ENCODE results near the gene TEX22.
A peak's percentile ranks its signal among the peaks of the same experiment; 100 is the strongest.

Gene TEX22

GRCh38 chr14:105366386-105367074 is 31.8 kb upstream of the TEX22 start:
- no peak for DNase-seq (ENCODE audit: low spot score)

GRCh38 chr14:105367116-105368031 is 31.0 kb upstream of the TEX22 start:
- DNase-seq (ENCODE audit: low spot score): no peak

- no peak for DNase-seq (ENCODE audit: low spot score)
Observed at GRCh38 chr14:105368032-105368417, 30.3 kb upstream of the TEX22 start.

GRCh38 chr14:105368426-105368825 is 29.9 kb upstream of the TEX22 start:
- no peak for DNase-seq (ENCODE audit: low spot score)

GRCh38 chr14:105368910-105369652 is 29.3 kb upstream of the TEX22 start:
- no peak for DNase-seq (ENCODE audit: low spot score)

- DNase-seq (ENCODE audit: low spot score): no peak
Observed at GRCh38 chr14:105369653-105370040, 28.7 kb upstream of the TEX22 start.

- DNase-seq (ENCODE audit: low spot score): no peak
Observed at GRCh38 chr14:105374389-105374788, 23.9 kb upstream of the TEX22 start.

- DNase-seq (ENCODE audit: low spot score): peak; percentile 42
Observed at GRCh38 chr14:105375635-105376057, 22.7 kb upstream of the TEX22 start.

GRCh38 chr14:105376521-105377440 is 21.6 kb upstream of the TEX22 start:
- no peak for DNase-seq (ENCODE audit: low spot score)

GRCh38 chr14:105377555-105378182 is 20.7 kb upstream of the TEX22 start:
- DNase-seq (ENCODE audit: low spot score): no peak

GRCh38 chr14:105378199-105378598 is 20.1 kb upstream of the TEX22 start:
- DNase-seq (ENCODE audit: low spot score): no peak

GRCh38 chr14:105378873-105379685 is 19.3 kb upstream of the TEX22 start:
- no peak for DNase-seq (ENCODE audit: low spot score)

- DNase-seq (ENCODE audit: low spot score): no peak
Observed at GRCh38 chr14:105379946-105380345, 18.4 kb upstream of the TEX22 start.

GRCh38 chr14:105380756-105381155 is 17.6 kb upstream of the TEX22 start:
- DNase-seq (ENCODE audit: low spot score): no peak

GRCh38 chr14:105381446-105382342 is 16.6 kb upstream of the TEX22 start:
- DNase-seq (ENCODE audit: low spot score): no peak

GRCh38 chr14:105382343-105383082 is 15.8 kb upstream of the TEX22 start:
- DNase-seq (ENCODE audit: low spot score): no peak

- DNase-seq (ENCODE audit: low spot score): no peak
Observed at GRCh38 chr14:105383083-105383730, 15.1 kb upstream of the TEX22 start.

GRCh38 chr14:105384041-105384557 is 14.2 kb upstream of the TEX22 start:
- DNase-seq (ENCODE audit: low spot score): no peak
